ENCODE results near the gene UCN. TPM values are rescaled to one million over a fixed set of nuclear protein-coding genes. Genes with fewer than 3 reads are reported as not detected.
A peak's percentile ranks its signal among the peaks of the same experiment; 100 is the strongest.

UCN gene
- total RNA-seq, 1 donor from 2014 or later = 1.2 TPM

GRCh38 chr2:27298391-27299080 is 9.7 kb downstream of the UCN start:
- H3K27me3 Mint-ChIP-seq (ENCODE audit: low read depth) = peaks cover 17% of the 10 kb centered on the region
- H3K27ac Mint-ChIP-seq (ENCODE audit: unreplicated experiment) = no peak overlapping the region
- H3K4me1 Mint-ChIP-seq (ENCODE audit: low read depth) = peaks cover 7% of the 10 kb centered on the region
- no peaks in the 10 kb centered on the region for H3K36me3 Mint-ChIP-seq (ENCODE audit: low read depth)
- no peak for TF ChIP-seq CTCF (IDR thresholded peaks at IDR 0.05)
- H3K9me3 Mint-ChIP-seq (ENCODE audit: low read depth) = no peaks in the 10 kb centered on the region
- H3K4me3 Mint-ChIP-seq (ENCODE audit: unreplicated experiment) = no peak overlapping the region
- no peak for DNase-seq (ENCODE audit: low spot score)

- Mint-ChIP-seq H3K9me3 (ENCODE audit: low read depth) (no peaks in the 10 kb centered on the region), H3K4me3 (ENCODE audit: unreplicated experiment) (no peak overlapping the region), H3K27me3 (ENCODE audit: low read depth) (peaks cover 19% of the 10 kb centered on the region), H3K27ac (ENCODE audit: unreplicated experiment) (no peak overlapping the region), H3K36me3 (ENCODE audit: low read depth) (no peaks in the 10 kb centered on the region), H3K4me1 (ENCODE audit: low read depth) (peaks cover 15% of the 10 kb centered on the region)
- DNase-seq (ENCODE audit: low spot score) = no peak
- no peak for TF ChIP-seq CTCF (IDR thresholded peaks at IDR 0.05)
Observed at GRCh38 chr2:27297195-27297594, 11.1 kb downstream of the UCN start.

GRCh38 chr2:27296481-27296880 is 11.8 kb downstream of the UCN start:
- Mint-ChIP-seq H3K36me3 (ENCODE audit: low read depth) (no peaks in the 10 kb centered on the region), H3K27me3 (ENCODE audit: low read depth) (peaks cover 24% of the 10 kb centered on the region), H3K9me3 (ENCODE audit: low read depth) (no peaks in the 10 kb centered on the region), H3K4me1 (ENCODE audit: low read depth) (peaks cover 15% of the 10 kb centered on the region), H3K4me3 (ENCODE audit: unreplicated experiment) (no peak overlapping the region), H3K27ac (ENCODE audit: unreplicated experiment) (no peak overlapping the region)
- no peak for DNase-seq (ENCODE audit: low spot score)
- TF ChIP-seq CTCF (IDR thresholded peaks at IDR 0.05) = no peak

GRCh38 chr2:27294928-27295327 is 13.3 kb downstream of the UCN start:
- H3K27me3 Mint-ChIP-seq (ENCODE audit: low read depth) = peaks cover 25% of the 10 kb centered on the region
- DNase-seq (ENCODE audit: low spot score) = no peak
- no peak overlapping the region for H3K27ac Mint-ChIP-seq (ENCODE audit: unreplicated experiment)
- H3K9me3 Mint-ChIP-seq (ENCODE audit: low read depth) = no peaks in the 10 kb centered on the region
- no peaks in the 10 kb centered on the region for H3K36me3 Mint-ChIP-seq (ENCODE audit: low read depth)
- H3K4me1 Mint-ChIP-seq (ENCODE audit: low read depth) = peaks cover 15% of the 10 kb centered on the region
- TF ChIP-seq CTCF (IDR thresholded peaks at IDR 0.05) = no peak
- H3K4me3 Mint-ChIP-seq (ENCODE audit: unreplicated experiment) = no peak overlapping the region

GRCh38 chr2:27291865-27292264 is 16.4 kb downstream of the UCN start:
- peak; percentile 18 for TF ChIP-seq CTCF (IDR thresholded peaks at IDR 0.05)
- DNase-seq (ENCODE audit: low spot score) = no peak
- Mint-ChIP-seq H3K4me1 (ENCODE audit: low read depth) (peaks cover 15% of the 10 kb centered on the region), H3K27me3 (ENCODE audit: low read depth) (peaks cover 26% of the 10 kb centered on the region), H3K9me3 (ENCODE audit: low read depth) (no peaks in the 10 kb centered on the region), H3K27ac (ENCODE audit: unreplicated experiment) (no peak overlapping the region), H3K36me3 (ENCODE audit: low read depth) (no peaks in the 10 kb centered on the region), H3K4me3 (ENCODE audit: unreplicated experiment) (no peak overlapping the region)

Data from chondrocyte (in vitro differentiated cells).